Hypothalamus (tissue), 51 donors: Measurements from ENCODE around the gene KLF11.
"Not testable (repeated sequence)": the region's sequence is repeated elsewhere in the genome, so short reads cannot be mapped to it uniquely, and the experiment has no call there.

Experiments used
- DNase-seq, 51 donors: peaks; one replicate each; lab custom pipeline; 2025; lab: John Stamatoyannopoulos, UW

KLF11 gene

GRCh38 chr2:10022966-10023662, 20.2 kb upstream of the KLF11 start:
- DNase-seq, result no peak

- no peak for DNase-seq
These were observed 16.3 kb upstream of the KLF11 start for GRCh38 chr2:10026940-10027569.

GRCh38 chr2:10027660-10028330, 15.6 kb upstream of the KLF11 start:
- no peak for DNase-seq

- no peak for DNase-seq
These were observed 14.9 kb upstream of the KLF11 start for GRCh38 chr2:10028407-10028987.

- peak in 4 of 51 donors; percentile 15 to 45 (median 24) for DNase-seq
These were observed 14.1 kb upstream of the KLF11 start for GRCh38 chr2:10028988-10029874.

GRCh38 chr2:10029875-10030223, 13.5 kb upstream of the KLF11 start:
- DNase-seq, result no peak

GRCh38 chr2:10030311-10030736, 13.0 kb upstream of the KLF11 start:
- DNase-seq, result no peak

GRCh38 chr2:10030798-10031197, 12.6 kb upstream of the KLF11 start:
- not testable (repeated sequence) for DNase-seq

GRCh38 chr2:10031886-10032745, 11.2 kb upstream of the KLF11 start:
- no peak for DNase-seq

GRCh38 chr2:10032746-10033105, 10.6 kb upstream of the KLF11 start:
- DNase-seq, result no peak

- no peak for DNase-seq
These were observed 9.9 kb upstream of the KLF11 start for GRCh38 chr2:10033251-10034006.

GRCh38 chr2:10034333-10035052, 8.9 kb upstream of the KLF11 start:
- DNase-seq, result no peak

- no peak for DNase-seq
These were observed 8.3 kb upstream of the KLF11 start for GRCh38 chr2:10035053-10035422.

GRCh38 chr2:10035633-10036032, 7.7 kb upstream of the KLF11 start:
- no peak for DNase-seq

- DNase-seq, result peak in 50 of 51 donors; percentile 46 to 94 (median 82)
These were observed 7.1 kb upstream of the KLF11 start for GRCh38 chr2:10036095-10036884.

GRCh38 chr2:10038123-10038522, 5.2 kb upstream of the KLF11 start:
- DNase-seq, result no peak

- DNase-seq, result peak in 2 of 51 donors; percentile 12 to 15
These were observed 4.6 kb upstream of the KLF11 start for GRCh38 chr2:10038716-10039115.
